Measurements from ENCODE around the gene KCNJ1.

Gene KCNJ1

DNA sequence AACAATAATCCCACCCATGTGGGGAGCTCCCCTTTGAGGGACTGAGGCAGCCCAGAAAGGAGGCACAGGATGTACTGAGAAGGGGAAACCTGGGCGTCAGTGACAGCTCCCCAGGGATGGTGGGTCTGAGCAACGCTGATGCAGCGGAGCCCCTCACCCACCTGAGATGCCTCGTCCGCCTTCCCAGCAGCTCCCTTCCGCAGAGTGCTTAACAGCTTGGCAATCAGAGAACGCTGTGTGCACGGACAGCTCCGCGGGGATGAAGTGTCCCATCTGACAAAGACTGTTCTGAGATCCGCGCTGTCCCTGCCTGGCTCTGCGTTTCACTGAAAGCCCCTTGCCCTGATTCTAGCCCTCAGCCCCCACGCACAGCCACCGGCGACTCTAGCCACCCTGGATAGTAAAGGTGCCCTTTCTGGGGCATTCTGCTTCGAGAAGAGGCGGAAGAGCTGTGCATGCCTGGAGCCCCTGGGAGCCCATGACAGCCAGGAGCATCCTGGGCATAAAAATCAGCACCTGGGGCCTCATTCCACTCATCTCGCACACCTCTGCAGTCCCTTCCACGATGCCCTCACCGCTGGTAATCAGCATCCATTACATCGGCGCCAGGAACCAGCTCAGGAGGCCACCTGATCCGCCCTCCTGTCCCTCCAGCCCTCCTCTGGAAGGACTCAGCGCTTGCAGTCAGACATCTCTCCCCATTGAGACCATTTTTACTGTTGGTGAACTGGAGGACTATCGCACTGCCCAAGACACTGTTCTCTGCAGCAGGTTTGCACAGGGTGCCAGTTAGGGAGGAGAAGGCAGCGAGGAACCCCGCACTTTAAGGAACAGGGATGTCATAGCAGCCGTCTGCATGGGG lies 34.8 kb upstream of the KCNJ1 start:
- DNase-seq: no peak

DNA sequence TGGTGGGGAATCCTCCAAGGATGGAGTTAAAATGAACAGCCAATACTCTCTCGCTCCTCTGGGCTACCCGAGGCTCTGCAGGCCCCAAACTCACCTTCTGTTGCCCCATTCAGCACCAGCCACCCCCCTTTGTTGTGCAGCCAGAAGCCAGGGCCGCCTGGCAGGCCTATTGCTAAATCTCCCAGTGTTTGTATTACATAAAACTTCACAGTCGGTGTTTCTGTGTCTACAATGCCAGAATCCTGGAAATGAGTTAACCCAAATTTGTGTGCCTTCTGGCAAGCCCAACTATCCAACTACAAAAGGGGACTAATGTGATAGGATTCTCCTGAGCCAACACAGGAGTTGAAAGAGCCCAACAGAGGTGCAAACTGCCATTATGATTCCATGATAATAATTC lies 33.4 kb upstream of the KCNJ1 start:
- no peak for DNase-seq

GRCh38 chr11:128898580-128899344 lies 31.7 kb upstream of the KCNJ1 start:
- no peak for DNase-seq

- DNase-seq: no peak
These were observed 30.7 kb upstream of the KCNJ1 start for GRCh38 chr11:128897826-128898225.

- DNase-seq: no peak
These were observed 29.3 kb upstream of the KCNJ1 start for GRCh38 chr11:128896356-128896755.

- DNase-seq: no peak
These were observed 28.4 kb upstream of the KCNJ1 start for GRCh38 chr11:128895526-128895925.

DNA sequence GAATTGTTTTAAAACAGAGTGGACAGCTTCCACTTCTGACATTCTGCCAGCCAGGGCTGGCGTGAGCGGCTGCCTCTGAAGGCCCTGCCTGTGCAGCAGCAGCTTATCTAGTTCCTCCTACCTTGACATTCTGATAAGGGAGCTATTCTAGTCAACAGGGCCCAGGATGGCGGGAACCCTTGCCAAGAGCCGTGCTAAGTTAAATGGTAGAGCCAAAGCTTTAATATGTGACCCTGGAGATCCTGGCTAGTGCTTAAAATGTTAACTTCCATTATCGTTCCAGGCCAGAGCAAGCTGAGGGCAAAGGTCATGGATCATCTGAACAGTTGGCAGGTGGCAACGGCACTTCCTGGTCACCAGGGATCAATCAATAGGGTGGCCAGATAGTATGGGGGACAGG lies 27.6 kb upstream of the KCNJ1 start:
- no peak for DNase-seq

GRCh38 chr11:128894286-128894681 lies 27.2 kb upstream of the KCNJ1 start:
- DNase-seq: no peak

- DNase-seq: no peak
These were observed 26.6 kb upstream of the KCNJ1 start for GRCh38 chr11:128893578-128894285.

GRCh38 chr11:128892866-128893565 lies 25.9 kb upstream of the KCNJ1 start:
- DNase-seq: no peak

DNA sequence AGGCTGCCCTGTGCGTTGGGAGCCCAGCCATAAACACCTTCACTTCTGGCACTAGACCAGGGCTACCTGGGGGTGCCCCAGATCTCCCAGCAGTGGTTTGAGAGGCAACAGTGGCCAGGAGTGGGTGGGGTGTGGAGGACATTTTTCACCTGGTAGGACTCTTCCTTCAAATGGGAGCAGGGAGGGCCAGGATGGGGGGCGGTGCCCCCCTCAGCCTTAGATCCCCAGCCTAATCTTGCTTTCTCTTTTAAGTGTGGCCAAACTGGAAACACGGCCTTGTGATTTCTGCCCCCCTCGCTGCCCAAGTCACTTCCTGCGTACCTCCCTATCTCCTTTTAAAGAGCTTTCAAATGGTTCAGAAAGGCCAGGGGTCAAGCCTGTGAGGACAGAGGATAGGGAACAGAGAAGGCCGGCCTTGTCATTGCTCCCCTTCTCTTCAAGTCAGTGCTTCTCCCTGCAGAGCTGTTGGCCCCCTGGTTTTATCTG lies 24.9 kb upstream of the KCNJ1 start:
- no peak for DNase-seq

DNA sequence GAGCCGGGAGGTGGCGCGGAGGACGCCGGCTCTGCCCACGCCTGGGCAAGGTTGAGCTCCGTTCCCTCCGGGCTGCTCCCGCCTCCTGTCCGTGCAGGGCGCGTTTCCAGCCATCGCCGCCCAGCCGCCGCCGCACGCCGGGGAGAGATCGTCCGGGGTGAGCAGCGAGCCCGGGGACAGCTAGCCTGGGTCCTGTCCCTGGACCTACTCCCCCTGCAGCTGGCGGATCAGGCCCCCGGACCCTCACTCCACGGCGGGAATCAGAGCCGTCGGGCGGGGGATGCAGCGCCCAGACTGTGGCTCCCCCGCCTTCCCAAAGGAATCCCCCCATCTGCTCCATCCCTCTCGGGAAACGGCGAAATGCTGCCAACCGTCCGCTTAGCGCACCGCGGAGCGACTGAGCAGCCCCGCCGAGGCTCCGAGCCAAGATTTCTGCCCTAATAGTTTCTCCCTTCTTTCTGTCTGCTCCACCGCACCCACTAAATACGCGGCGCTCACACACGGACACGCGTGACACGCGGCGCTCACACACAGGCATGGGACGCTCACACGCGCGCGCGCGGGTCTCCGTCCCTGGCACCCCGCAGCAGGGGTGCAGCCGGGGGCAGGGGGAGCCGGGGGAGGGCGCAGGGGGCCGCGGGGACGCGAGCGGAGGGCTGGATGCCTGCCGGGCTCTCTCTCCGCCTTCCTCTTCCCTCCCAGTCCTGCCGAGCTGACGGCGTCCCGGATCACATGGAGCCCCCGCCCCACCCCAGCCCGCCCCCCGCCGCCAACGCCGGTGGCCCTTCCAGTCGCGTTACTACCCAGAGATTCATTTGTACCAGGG lies 23.7 kb upstream of the KCNJ1 start, which contains the start of gene KCNJ5:
Gene KCNJ5 (plus strand): TSS at position 814 of the 826 bp plus-strand sequence. CDS start 19,918 bp downstream, outside the sequence.
- no peak for DNase-seq

GRCh38 chr11:128890216-128890542 lies 23.1 kb upstream of the KCNJ1 start:
- no peak for DNase-seq

- no peak for DNase-seq
These were observed 22.6 kb upstream of the KCNJ1 start for GRCh38 chr11:128889657-128890213.

DNA sequence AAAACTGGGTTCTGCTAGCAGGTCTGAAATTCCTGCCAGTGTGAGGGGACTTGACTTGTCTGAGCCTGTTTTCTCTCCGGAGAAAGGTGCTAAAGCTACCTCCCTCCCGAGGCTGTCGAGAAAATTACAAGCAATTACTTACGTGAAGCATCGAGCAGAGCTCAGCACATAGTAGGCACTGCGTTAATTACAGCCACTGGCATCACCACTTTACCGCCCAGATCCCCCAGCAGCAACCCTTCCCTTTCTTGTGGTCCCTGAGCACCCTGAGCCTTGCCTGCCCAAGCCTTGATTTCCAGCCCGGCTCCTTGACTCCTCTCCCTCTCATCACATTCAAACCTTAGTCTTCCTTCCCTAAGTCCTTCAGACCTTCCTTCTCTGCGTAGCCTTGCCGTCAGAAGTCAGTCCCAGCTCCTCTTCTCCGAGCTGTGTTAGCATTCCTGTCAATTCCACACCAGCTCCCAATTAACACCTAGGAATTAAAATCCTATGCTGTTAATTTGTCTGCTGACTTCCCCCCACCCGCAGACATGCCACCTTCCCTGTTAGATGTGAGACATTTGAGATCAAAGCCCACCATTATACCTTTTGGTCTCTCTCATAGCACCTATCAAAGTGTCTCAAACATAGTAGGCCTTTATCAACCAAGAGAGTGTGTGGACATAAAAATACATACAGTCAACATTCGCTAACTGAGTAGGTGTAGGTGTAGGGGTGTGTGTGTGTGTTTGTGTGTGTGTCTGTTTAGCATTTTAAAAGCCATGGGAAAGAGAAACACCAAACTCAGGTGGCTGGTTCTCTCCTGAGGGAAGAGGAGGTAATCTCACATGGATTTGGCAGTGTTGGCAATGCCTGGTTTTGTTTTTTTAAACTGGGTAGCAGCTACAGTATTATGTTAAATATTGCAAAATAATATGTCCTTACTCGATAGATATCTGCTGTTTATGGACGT lies 21.2 kb upstream of the KCNJ1 start:
- DNase-seq: no peak

DNA sequence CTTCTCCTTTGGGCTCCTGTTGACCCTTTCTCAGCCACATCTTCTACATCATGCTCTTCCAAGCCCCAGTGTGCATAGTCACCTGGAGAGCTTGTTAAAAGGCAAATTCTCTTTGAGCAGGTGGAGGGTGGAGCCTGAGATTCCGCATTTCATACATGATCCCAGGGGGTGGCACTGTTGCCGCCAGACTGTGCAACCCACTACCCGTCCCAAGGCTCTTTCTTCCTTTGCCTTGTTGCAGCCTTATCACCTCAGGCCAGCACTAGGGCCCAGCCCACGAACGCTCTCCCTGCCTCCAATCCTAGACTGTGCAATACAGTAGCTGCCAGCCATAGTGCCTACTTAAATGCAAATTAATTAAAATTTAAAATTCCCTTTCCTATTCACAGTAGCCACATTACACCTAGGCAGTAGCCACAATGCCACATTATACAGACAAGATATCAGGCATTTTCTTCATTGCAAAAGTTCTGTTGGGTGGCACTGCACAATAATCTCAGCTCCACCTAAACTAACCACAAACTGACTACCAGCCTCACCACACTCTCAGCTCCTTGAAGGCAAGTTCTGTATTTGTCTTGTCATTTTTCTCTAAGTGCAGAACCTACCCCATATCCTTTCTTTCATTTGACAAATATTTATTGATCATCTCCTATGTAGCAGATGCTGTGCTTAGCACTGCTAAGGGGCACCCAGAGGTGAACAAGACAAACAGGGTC lies 19.5 kb upstream of the KCNJ1 start:
- DNase-seq: no peak

DNA sequence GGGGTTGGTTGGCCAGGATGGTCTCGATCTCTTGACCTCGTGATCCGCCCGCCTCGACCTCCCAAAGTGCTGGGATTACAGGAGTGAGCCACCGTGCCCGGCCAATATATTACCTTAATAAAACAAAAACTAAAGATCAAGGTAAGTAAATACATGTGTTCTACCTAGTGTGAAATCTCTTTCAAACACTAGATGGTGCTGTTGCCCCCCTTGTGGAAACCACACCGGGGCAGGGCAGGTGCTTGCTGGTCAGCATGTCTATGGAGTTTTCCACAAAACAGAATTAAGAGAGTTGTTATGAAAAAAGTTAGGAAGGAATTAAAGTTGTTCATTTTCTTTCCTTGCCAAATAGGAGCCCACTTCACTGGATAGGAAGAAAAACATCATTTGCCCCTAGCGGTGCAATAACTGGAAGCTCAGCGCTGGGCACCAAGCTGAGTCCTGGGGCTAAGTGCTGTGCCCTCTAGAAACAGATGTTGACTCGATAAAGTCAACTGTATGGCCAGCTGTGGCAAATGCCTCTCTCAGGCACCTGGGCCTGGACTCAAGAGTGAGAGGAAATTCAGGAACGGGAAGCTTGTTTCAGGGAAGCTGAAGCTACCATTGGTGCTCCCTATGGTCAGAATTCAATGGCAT lies 17.7 kb upstream of the KCNJ1 start:
- DNase-seq: no peak

GRCh38 chr11:128884054-128884453 lies 17.0 kb upstream of the KCNJ1 start:
- DNase-seq: no peak

DNA sequence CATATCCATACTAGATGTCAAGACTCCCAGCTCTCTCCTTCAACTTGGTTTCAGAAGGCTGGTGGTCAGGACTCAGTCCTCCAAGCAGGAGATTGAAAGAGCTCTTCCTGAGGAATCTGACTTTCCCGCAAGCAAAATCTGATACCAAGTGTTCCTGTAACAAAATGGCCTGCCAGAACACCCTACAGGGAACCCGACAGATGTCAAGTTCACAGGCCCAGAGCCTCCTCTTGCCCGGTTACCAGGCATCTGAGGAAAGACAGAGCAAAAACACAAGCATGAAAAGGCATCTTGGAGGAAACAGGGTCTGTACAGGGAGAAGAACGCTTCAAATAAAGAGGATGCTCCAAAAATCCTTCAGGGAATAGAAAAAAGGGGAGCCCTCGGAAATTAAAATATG lies 15.4 kb upstream of the KCNJ1 start:
- no peak for DNase-seq
